H9 (cell line): Measurements from ENCODE around the gene PDIA3. TPM values are rescaled to one million over a fixed set of nuclear protein-coding genes. Genes with fewer than 3 reads are reported as not detected.

Experiments
- DNase-seq: peaks from one replicate; pipeline ENCODE4 v3.0.0-alpha.2; 2017
- H2AFZ ChIP-seq: one replicate; pipeline ENCODE4 v1.6.1; 2013; ENCODE audit warnings: mild to moderate bottlenecking, low read length, control low read depth, moderate library complexity
- H2AK5ac ChIP-seq: 2 replicates; pipeline ENCODE4 v1.6.1; 2013; ENCODE audit warnings: low read length, control low read depth, mixed read lengths; ENCODE audit not compliant: insufficient read length
- H2BK120ac ChIP-seq: one replicate; pipeline ENCODE4 v1.6.1; 2013; ENCODE audit warnings: low read depth, mild to moderate bottlenecking, low read length, control low read depth, inconsistent platforms; ENCODE audit not compliant: poor library complexity, severe bottlenecking
- H2BK12ac ChIP-seq: 2 replicates; pipeline ENCODE4 v1.6.1; 2013; ENCODE audit warnings: low read length, control low read depth, mixed read lengths, low read depth; ENCODE audit not compliant: insufficient read length
- H2BK15ac ChIP-seq: 2 replicates; pipeline ENCODE4 v1.6.1; 2013; ENCODE audit warnings: low read depth, low read length, control low read depth
- H2BK20ac ChIP-seq: one replicate; pipeline ENCODE4 v1.6.1; 2013; ENCODE audit warnings: low read depth, mild to moderate bottlenecking, low read length, control low read depth, inconsistent platforms; ENCODE audit not compliant: poor library complexity, severe bottlenecking
- H2BK5ac ChIP-seq: 2 replicates; pipeline ENCODE4 v1.6.1; 2013; ENCODE audit warnings: low read length, control low read depth, mixed read lengths; ENCODE audit not compliant: insufficient read length
- H3K14ac ChIP-seq: 2 replicates; pipeline ENCODE4 v1.6.1; 2013; ENCODE audit warnings: low read length, control low read depth; ENCODE audit not compliant: insufficient read depth
- H3K18ac ChIP-seq: 2 replicates; pipeline ENCODE4 v1.6.1; 2013; ENCODE audit warnings: low read depth, mild to moderate bottlenecking, mixed read lengths, low read length, control low read depth; ENCODE audit not compliant: insufficient read length
- H3K23ac ChIP-seq: 2 replicates; pipeline ENCODE4 v1.6.1; 2013; ENCODE audit warnings: low read length, control low read depth, mixed read lengths, low read depth; ENCODE audit not compliant: insufficient read length
- H3K23me2 ChIP-seq: 2 replicates; pipeline ENCODE4 v1.6.1; 2013; ENCODE audit warnings: low read depth, mild to moderate bottlenecking, mixed read lengths, low read length, control low read depth; ENCODE audit not compliant: insufficient read length, poor library complexity, severe bottlenecking
- H3K27ac ChIP-seq: 2 replicates; pipeline ENCODE4 v1.5.1; 2013; ENCODE audit warnings: low read length, control low read depth, mixed read lengths, low read depth; ENCODE audit not compliant: insufficient read length
- H3K27me3 ChIP-seq: 2 replicates; pipeline ENCODE4 v1.6.1; 2013; ENCODE audit warnings: low read length, control low read depth, inconsistent platforms; ENCODE audit not compliant: insufficient read depth
- H3K4ac ChIP-seq: 2 replicates; pipeline ENCODE4 v1.6.1; 2013; ENCODE audit warnings: low read depth, mild to moderate bottlenecking, control low read depth, inconsistent platforms, low read length, moderate library complexity
- H3K4me1 ChIP-seq: 2 replicates; pipeline ENCODE4 v1.6.1; 2013; ENCODE audit warnings: low read length, control low read depth, inconsistent platforms; ENCODE audit not compliant: insufficient read depth
- H3K4me2 ChIP-seq: 2 replicates; pipeline ENCODE4 v1.6.1; 2013; ENCODE audit warnings: low read length, control low read depth, mixed read lengths; ENCODE audit not compliant: insufficient read length, insufficient read depth
- H3K56ac ChIP-seq: 2 replicates; pipeline ENCODE4 v1.6.1; 2013; ENCODE audit warnings: low read depth, mild to moderate bottlenecking, mixed read lengths, low read length, control low read depth; ENCODE audit not compliant: insufficient read length
- H3K79me1 ChIP-seq: 2 replicates; pipeline ENCODE4 v1.6.1; 2013; ENCODE audit warnings: low read depth, mild to moderate bottlenecking, moderate library complexity, low read length, control low read depth, inconsistent platforms; ENCODE audit not compliant: insufficient read depth, poor library complexity, severe bottlenecking
- H3K79me2 ChIP-seq: 2 replicates; pipeline ENCODE4 v1.6.1; 2013; ENCODE audit warnings: low read length, control low read depth, inconsistent platforms; ENCODE audit not compliant: insufficient read depth
- H3K9ac ChIP-seq: 2 replicates; pipeline ENCODE4 v1.6.1; 2013; ENCODE audit warnings: low read length, control low read depth, mixed read lengths; ENCODE audit not compliant: insufficient read length; ENCODE audit errors: extremely low read depth
- H3K9me3 ChIP-seq: one replicate; pipeline ENCODE4 v1.6.1; 2013; ENCODE audit warnings: low read depth, low read length, inconsistent platforms; ENCODE audit not compliant: control insufficient read depth
- H3T11ph ChIP-seq: one replicate; pipeline ENCODE4 v1.6.1; 2013; ENCODE audit warnings: mild to moderate bottlenecking, low read length, control low read depth, inconsistent platforms
- H4K20me1 ChIP-seq: one replicate; pipeline ENCODE4 v1.6.1; 2013; ENCODE audit not compliant: control insufficient read depth, insufficient read length, insufficient read depth
- H4K5ac ChIP-seq: 2 replicates; pipeline ENCODE4 v1.6.1; 2013; ENCODE audit warnings: low read depth, mild to moderate bottlenecking, mixed read lengths, low read length, control low read depth; ENCODE audit not compliant: insufficient read length
- H4K8ac ChIP-seq: replicated peaks from 2 replicates; pipeline ENCODE4 v1.6.1; 2013; ENCODE audit warnings: low read length, control low read depth, mixed read lengths, low read depth; ENCODE audit not compliant: insufficient read length
- H4K91ac ChIP-seq: 2 replicates; pipeline ENCODE4 v1.6.1; 2013; ENCODE audit warnings: low read depth, mild to moderate bottlenecking, moderate library complexity, mixed read lengths, low read length, control low read depth; ENCODE audit not compliant: insufficient read length
- H3K27ac Mint-ChIP-seq, 3 experiments: 2 replicates in 2 of 3; 3 replicates in 1 of 3; pipeline ENCODE4 v1.8.0; 2020 to 2021; ENCODE audit warnings: mixed read lengths in 3 of 3, mild to moderate bottlenecking in 1 of 3, moderate library complexity in 1 of 3
- H3K27me3 Mint-ChIP-seq: 2 replicates; pipeline ENCODE4 v1.8.0; 2021; ENCODE audit warnings: low read depth, mild to moderate bottlenecking, moderate library complexity, mixed read lengths
- H3K36me3 Mint-ChIP-seq, 3 experiments: 2 replicates in 2 of 3; 3 replicates in 1 of 3; pipeline ENCODE4 v1.8.0; 2020 to 2021; ENCODE audit warnings: low read depth in 3 of 3, mixed read lengths in 3 of 3; ENCODE audit not compliant: insufficient read depth in 1 of 3
- H3K4me1 Mint-ChIP-seq, 2 experiments: 2 replicates each; pipeline ENCODE4 v1.8.0; 2020; ENCODE audit warnings: mixed read lengths in 2 of 2
- H3K4me3 Mint-ChIP-seq, 2 experiments: 2 replicates in 1 of 2; 3 replicates in 1 of 2; pipeline ENCODE4 v1.8.0; 2020 to 2021; ENCODE audit warnings: mild to moderate bottlenecking in 2 of 2, mixed read lengths in 2 of 2, moderate library complexity in 1 of 2
- H3K9me3 Mint-ChIP-seq, 2 experiments: 2 replicates in 1 of 2; 3 replicates in 1 of 2; pipeline ENCODE4 v1.8.0; 2020; ENCODE audit warnings: mild to moderate bottlenecking in 2 of 2, mixed read lengths in 2 of 2, moderate library complexity in 1 of 2
- CTCF ChIP-seq: fragments of 200-600 bp; sonication (generic); conservative IDR thresholded peaks from 3 replicates; pipeline ENCODE4 v1.8.0; 2021; ENCODE audit warnings: antibody characterized with exemption, mild to moderate bottlenecking
- WGBS: extraction: QIAGEN DNeasy Blood & Tissue Kit; methylation state at CpG from one replicate; pipeline ENCODE4 v1.1.7; 2013; ENCODE audit warnings: missing lambda C conversion rate, low lambda C conversion rate, mixed read lengths; ENCODE audit not compliant: insufficient read length; ENCODE audit errors: extremely low coverage; 5-methylcytosine and 5-hydroxymethylcytosine counted together
- total RNA-seq: library from RNA; stranded (reverse); gene quantifications from 2 replicates; pipeline ENCODE4 v1.2.1, GENCODE V29; 2021

PDIA3 gene
- total RNA-seq, 1 experiment from 2014 or later, result 524 TPM

GRCh38 chr15:43776101-43776717 is 30.0 kb downstream of the PDIA3 start:
- Mint-ChIP-seq H3K9me3 (no peaks in the 10 kb centered on the region; a peak in 1 of 5 replicates), H3K27ac (peak overlapping the region in 2 of 3 experiments; percentile 68 to 81; a peak in 3 of 7 replicates), H3K4me3 (peak overlapping the region; percentile 82 to 92), H3K27me3 (no peaks in the 10 kb centered on the region; the same call in 1 of the 2 replicates), H3K4me1 (peaks cover 12 to 13% of the 10 kb centered on the region in 2 experiments), H3K36me3 (peaks cover 14 to 36% (median 22%) of the 10 kb centered on the region in 3 experiments; a peak in 6 of 7 replicates)
- no peak overlapping the region for H3K56ac ChIP-seq
- no peak overlapping the region for H3T11ph ChIP-seq
- H3K18ac ChIP-seq, result peak overlapping the region; percentile 53
- H3K9me3 ChIP-seq, result no peaks in the 10 kb centered on the region
- no peaks in the 10 kb centered on the region for H4K20me1 ChIP-seq
- H3K79me2 ChIP-seq, result no peaks in the 10 kb centered on the region
- peaks cover 13% of the 10 kb centered on the region for H3K23me2 ChIP-seq
- H3K9ac ChIP-seq, result peak overlapping the region; percentile 51
- peak overlapping the region; percentile 98 for H3K4me2 ChIP-seq
- H2BK15ac ChIP-seq, result no peak overlapping the region; the same call in 1 of the 2 replicates
- H3K4ac ChIP-seq, result no peak overlapping the region
- H3K14ac ChIP-seq, result peak overlapping the region; percentile 70
- H2BK20ac ChIP-seq, result no peak overlapping the region
- no peaks in the 10 kb centered on the region for H3K27me3 ChIP-seq
- WGBS, result no CpG with 5 or more reads among the region's 35 CpGs
- no peak overlapping the region for H4K5ac ChIP-seq
- H2BK120ac ChIP-seq, result no peak overlapping the region
- no peak overlapping the region for H2AFZ ChIP-seq
- no peak overlapping the region for H4K91ac ChIP-seq
- no peak overlapping the region for H4K8ac ChIP-seq
- no peak overlapping the region for H3K27ac ChIP-seq
- no peak overlapping the region for H2AK5ac ChIP-seq
- H2BK5ac ChIP-seq, result no peak overlapping the region
- H3K79me1 ChIP-seq, result no peaks in the 10 kb centered on the region
- no peaks in the 10 kb centered on the region; the same call in 1 of the 2 replicates for H3K4me1 ChIP-seq
- no peak overlapping the region for H3K23ac ChIP-seq
- TF ChIP-seq CTCF, result no peak
- no peak overlapping the region for H2BK12ac ChIP-seq
- DNase-seq, result peak; percentile 73
